Tibial artery (tissue), 4 donors: ENCODE data around the gene AGK.
"Not testable (repeated sequence)": the region's sequence is repeated elsewhere in the genome, so short reads cannot be mapped to it uniquely, and the experiment has no call there.

Source experiments
- DNase-seq, 2 donors: peaks; one replicate each; pipeline ENCODE4 v3.0.0-alpha.2; 2019
- H3K27ac ChIP-seq, 2 donors: fragments of 200-600 bp; sonication (generic) in 1 of 2; 1 replicate in 1 of 2; 2 replicates in 1 of 2; pipeline ENCODE4 v1.5.1; 2018 to 2019; ENCODE audit warnings: mild to moderate bottlenecking in 1 of 2
- H3K27me3 ChIP-seq, 2 donors: fragments of 200-600 bp; sonication (generic) in 1 of 2; one replicate each; pipeline versions ENCODE4 v1.5.1 to v1.6.0; 2016 to 2019
- H3K36me3 ChIP-seq, 3 donors: fragments of 200-600 bp; sonication (generic) in 2 of 3; one replicate each; pipeline ENCODE4 v1.5.1; 2016 to 2019; ENCODE audit warnings: mild to moderate bottlenecking in 2 of 3
- H3K4me1 ChIP-seq, 4 donors: fragments of 200-600 bp; sonication (generic) in 2 of 4; 1 replicate in 3 of 4; 2 replicates in 1 of 4; pipeline ENCODE4 v1.5.1; 2016 to 2019
- H3K4me3 ChIP-seq, 2 donors: fragments of 200-600 bp; sonication (generic) in 1 of 2; 1 replicate in 1 of 2; 2 replicates in 1 of 2; pipeline ENCODE4 v1.5.1; 2018 to 2019; ENCODE audit warnings: mild to moderate bottlenecking in 2 of 2
- H3K9me3 ChIP-seq, 3 donors: fragments of 200-600 bp; sonication (generic) in 1 of 3; one replicate each; pipeline ENCODE4 v1.5.1; 2016 to 2019
- CTCF ChIP-seq, 2 experiments: fragments of 200-600 bp in 1 of 2; fragments of 450-650 bp in 1 of 2; IDR thresholded peaks; one replicate each; pipeline ENCODE4 v1.5.1; 2017 to 2019; ENCODE audit warnings: antibody characterized with exemption in 2 of 2, mild to moderate bottlenecking in 1 of 2, moderate library complexity in 1 of 2
- intact Hi-C: fragments of 100-400 bp; cut with DNase I; formaldehyde crosslinking; loops from one replicate; pipeline ENCODE4 v1.15.0; 2023; ENCODE audit warnings: low total_unique reads

The AGK gene

GRCh38 chr7:141640239-141640840, 89.1 kb downstream of the AGK start:
- no peak for TF ChIP-seq CTCF (IDR thresholded peaks at IDR 0.05)
- H3K9me3 ChIP-seq = no peaks in the 10 kb centered on the region
- intact Hi-C loops = no loop called here
- H3K36me3 ChIP-seq = peaks cover 20 to 27% (median 25%) of the 10 kb centered on the region in 3 donors
- H3K4me3 ChIP-seq = no peak overlapping the region
- H3K27ac ChIP-seq = no peak overlapping the region
- no peak for DNase-seq
- H3K4me1 ChIP-seq = no peaks in the 10 kb centered on the region
- H3K27me3 ChIP-seq = no peaks in the 10 kb centered on the region

GRCh38 chr7:141641876-141642275, 90.7 kb downstream of the AGK start:
- intact Hi-C loops = no loop called here
- no peaks in the 10 kb centered on the region for H3K9me3 ChIP-seq
- peaks cover 20 to 33% (median 21%) of the 10 kb centered on the region in 3 donors for H3K36me3 ChIP-seq
- no peak overlapping the region for H3K27ac ChIP-seq
- DNase-seq = no peak
- H3K4me3 ChIP-seq = no peak overlapping the region
- TF ChIP-seq CTCF (IDR thresholded peaks at IDR 0.05) = no peak
- H3K27me3 ChIP-seq = no peaks in the 10 kb centered on the region
- H3K4me1 ChIP-seq = no peaks in the 10 kb centered on the region

- Histone ChIP-seq H3K27ac (no peak overlapping the region), H3K27me3 (no peaks in the 10 kb centered on the region), H3K9me3 (no peaks in the 10 kb centered on the region), H3K4me1 (peaks cover 0 to 27% (median 5%) of the 10 kb centered on the region in 4 donors), H3K36me3 (peaks cover 20 to 29% (median 21%) of the 10 kb centered on the region in 3 donors), H3K4me3 (no peak overlapping the region)
- intact Hi-C loops = no loop called here
- no peak for TF ChIP-seq CTCF (IDR thresholded peaks at IDR 0.05)
- no peak for DNase-seq
Measured at GRCh38 chr7:141645188-141645587, 94.0 kb downstream of the AGK start.

- Histone ChIP-seq H3K4me3 (no peak overlapping the region), H3K4me1 (peaks cover 0 to 30% (median 5%) of the 10 kb centered on the region in 4 donors), H3K27ac (no peak overlapping the region), H3K27me3 (no peaks in the 10 kb centered on the region), H3K9me3 (no peaks in the 10 kb centered on the region), H3K36me3 (peaks cover 6 to 11% (median 9%) of the 10 kb centered on the region in 3 donors)
- DNase-seq = no peak
- no peak for TF ChIP-seq CTCF (IDR thresholded peaks at IDR 0.05)
- intact Hi-C loops = no loop called here
Measured at GRCh38 chr7:141646826-141647480, 95.7 kb downstream of the AGK start.

GRCh38 chr7:141647701-141648100, 96.5 kb downstream of the AGK start:
- H3K4me3 ChIP-seq, DNase-seq, H3K36me3 ChIP-seq, H3K9me3 ChIP-seq, H3K27me3 ChIP-seq, intact Hi-C loops: not testable (repeated sequence)
- Histone ChIP-seq H3K27ac (peak overlapping the region; percentile 33 to 59), H3K4me1 (peaks cover 0 to 30% (median 5%) of the 10 kb centered on the region in 4 donors)

- peaks cover 0 to 30% (median 5%) of the 10 kb centered on the region in 4 donors for H3K4me1 ChIP-seq
- H3K27ac ChIP-seq = peak overlapping the region; percentile 33 to 59
- no peaks in the 10 kb centered on the region for H3K27me3 ChIP-seq
- no peaks in the 10 kb centered on the region for H3K9me3 ChIP-seq
- DNase-seq = no peak
- H3K4me3 ChIP-seq = no peak overlapping the region
- peaks cover 0 to 12% (median 7%) of the 10 kb centered on the region in 3 donors for H3K36me3 ChIP-seq
- intact Hi-C loops = no loop called here
- TF ChIP-seq CTCF (IDR thresholded peaks at IDR 0.05) = no peak
Measured at GRCh38 chr7:141648276-141649114, 97.3 kb downstream of the AGK start.
